Chondrocyte (in vitro differentiated cells): ENCODE data around the gene RAG2. TPM values are rescaled to one million over a fixed set of nuclear protein-coding genes. Genes with fewer than 3 reads are reported as not detected.

Source experiments
- DNase-seq: peaks from one replicate; pipeline ENCODE4 v3.0.0; 2021; ENCODE audit warnings: mixed read lengths, low spot score
- H3K27ac Mint-ChIP-seq: one replicate; pipeline ENCODE4 v1.8.0; 2021; ENCODE audit warnings: mild to moderate bottlenecking, moderate library complexity, mixed read lengths; ENCODE audit not compliant: unreplicated experiment
- H3K27me3 Mint-ChIP-seq: 2 replicates; pipeline ENCODE4 v1.8.0; 2021; ENCODE audit warnings: low read depth, mixed read lengths
- H3K36me3 Mint-ChIP-seq: 2 replicates; pipeline ENCODE4 v1.8.0; 2021; ENCODE audit warnings: low read depth, mixed read lengths
- H3K4me1 Mint-ChIP-seq: 2 replicates; pipeline ENCODE4 v1.8.0; 2021; ENCODE audit warnings: low read depth, mild to moderate bottlenecking, mixed read lengths
- H3K4me3 Mint-ChIP-seq: one replicate; pipeline ENCODE4 v1.8.0; 2021; ENCODE audit warnings: mild to moderate bottlenecking, moderate library complexity, mixed read lengths; ENCODE audit not compliant: unreplicated experiment
- H3K9me3 Mint-ChIP-seq: 2 replicates; pipeline ENCODE4 v1.8.0; 2021; ENCODE audit warnings: low read depth, mixed read lengths
- CTCF ChIP-seq: fragments of 200-600 bp; sonication (generic); IDR thresholded peaks from 2 replicates; pipeline ENCODE4 v1.5.0; 2021; ENCODE audit warnings: antibody characterized with exemption, mild to moderate bottlenecking, moderate library complexity
- total RNA-seq: library from RNA; stranded (reverse); gene quantifications from 3 replicates; pipeline ENCODE4 v1.2.1, GENCODE V29; 2021

The RAG2 gene
- total RNA-seq, 1 donor from 2014 or later: not detected

GRCh38 chr11:36620246-36620645, 22.2 kb upstream of the RAG2 start:
- no peaks in the 10 kb centered on the region for H3K9me3 Mint-ChIP-seq
- H3K4me1 Mint-ChIP-seq: peaks cover 20% of the 10 kb centered on the region
- no peaks in the 10 kb centered on the region for H3K36me3 Mint-ChIP-seq
- H3K4me3 Mint-ChIP-seq: no peak overlapping the region
- H3K27ac Mint-ChIP-seq: no peak overlapping the region
- DNase-seq: no peak
- TF ChIP-seq CTCF: no peak
- H3K27me3 Mint-ChIP-seq: no peaks in the 10 kb centered on the region

- H3K4me1 Mint-ChIP-seq: peaks cover 20% of the 10 kb centered on the region
- DNase-seq: no peak
- TF ChIP-seq CTCF: no peak
- H3K36me3 Mint-ChIP-seq: no peaks in the 10 kb centered on the region
- H3K27ac Mint-ChIP-seq: no peak overlapping the region
- no peaks in the 10 kb centered on the region for H3K9me3 Mint-ChIP-seq
- no peak overlapping the region for H3K4me3 Mint-ChIP-seq
- H3K27me3 Mint-ChIP-seq: no peaks in the 10 kb centered on the region
Observed at GRCh38 chr11:36619502-36619901, 21.5 kb upstream of the RAG2 start.

- H3K9me3 Mint-ChIP-seq: no peaks in the 10 kb centered on the region
- no peak for DNase-seq
- no peaks in the 10 kb centered on the region for H3K36me3 Mint-ChIP-seq
- TF ChIP-seq CTCF: no peak
- no peak overlapping the region for H3K4me3 Mint-ChIP-seq
- peaks cover 20% of the 10 kb centered on the region for H3K4me1 Mint-ChIP-seq
- no peak overlapping the region for H3K27ac Mint-ChIP-seq
- no peaks in the 10 kb centered on the region for H3K27me3 Mint-ChIP-seq
Observed at GRCh38 chr11:36618363-36619047, 20.5 kb upstream of the RAG2 start.

GRCh38 chr11:36617543-36618362, 19.7 kb upstream of the RAG2 start:
- Mint-ChIP-seq H3K4me1 (peaks cover 20% of the 10 kb centered on the region), H3K36me3 (no peaks in the 10 kb centered on the region), H3K27ac (no peak overlapping the region), H3K4me3 (no peak overlapping the region), H3K27me3 (no peaks in the 10 kb centered on the region), H3K9me3 (no peaks in the 10 kb centered on the region)
- no peak for DNase-seq
- no peak for TF ChIP-seq CTCF

- DNase-seq: no peak
- Mint-ChIP-seq H3K9me3 (no peaks in the 10 kb centered on the region), H3K36me3 (no peaks in the 10 kb centered on the region), H3K4me1 (peaks cover 17% of the 10 kb centered on the region), H3K4me3 (no peak overlapping the region), H3K27ac (no peak overlapping the region), H3K27me3 (no peaks in the 10 kb centered on the region)
- no peak for TF ChIP-seq CTCF
Observed at GRCh38 chr11:36615826-36616225, 17.8 kb upstream of the RAG2 start.
